DMS114 treated with DMSO at 0.1 percent for 48 hours (cell line): ENCODE measurements around the gene NDFIP2.

Experiments used
- DNase-seq: peaks from one replicate; lab custom pipeline; 2025; ENCODE audit not compliant: unreplicated experiment; lab: John Stamatoyannopoulos, UW

Gene NDFIP2

GRCh38 chr13:79458436-79458835, 22.5 kb upstream of the NDFIP2 start:
- no peak for DNase-seq

DNA sequence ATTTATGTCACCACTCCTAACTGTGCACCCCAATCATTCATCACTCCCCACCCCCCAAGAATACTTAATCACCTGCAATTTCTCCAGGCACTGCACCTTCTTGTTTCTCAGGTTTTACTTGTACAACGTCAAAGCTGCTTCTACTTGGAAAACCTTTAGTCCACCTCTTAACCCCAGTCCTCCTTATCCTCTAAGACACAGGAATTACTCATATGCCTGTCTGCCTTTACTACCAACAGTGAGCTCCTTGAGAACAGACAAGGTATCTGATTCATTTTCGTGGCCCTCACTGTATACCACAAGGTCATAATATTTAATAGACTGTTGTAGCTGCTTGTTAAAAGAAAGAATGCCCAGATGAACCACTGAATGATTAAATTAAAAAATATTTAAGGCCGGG, 21.0 kb upstream of the NDFIP2 start:
- no peak for DNase-seq

DNA sequence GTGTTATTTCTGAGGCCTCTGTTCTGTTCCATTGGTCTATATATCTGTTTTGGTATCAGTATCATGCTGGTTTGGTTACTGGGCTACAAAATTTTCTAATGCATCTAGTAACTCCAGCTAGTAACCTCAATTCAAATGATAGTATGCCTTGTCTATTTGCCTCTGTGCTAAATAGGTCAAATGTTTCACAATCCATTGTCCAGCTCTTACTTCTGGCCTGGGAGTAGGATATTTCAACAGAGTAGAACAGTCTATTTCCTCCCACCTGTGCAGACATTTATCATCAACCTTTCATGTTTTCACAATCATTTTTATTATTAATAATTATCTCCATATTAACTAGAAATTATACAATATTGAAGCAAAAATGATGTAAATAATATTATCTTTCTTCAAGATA, 18.1 kb upstream of the NDFIP2 start:
- no peak for DNase-seq

GRCh38 chr13:79463604-79464003, 17.4 kb upstream of the NDFIP2 start:
- no peak for DNase-seq

GRCh38 chr13:79466872-79467271, 14.1 kb upstream of the NDFIP2 start:
- no peak for DNase-seq

DNA sequence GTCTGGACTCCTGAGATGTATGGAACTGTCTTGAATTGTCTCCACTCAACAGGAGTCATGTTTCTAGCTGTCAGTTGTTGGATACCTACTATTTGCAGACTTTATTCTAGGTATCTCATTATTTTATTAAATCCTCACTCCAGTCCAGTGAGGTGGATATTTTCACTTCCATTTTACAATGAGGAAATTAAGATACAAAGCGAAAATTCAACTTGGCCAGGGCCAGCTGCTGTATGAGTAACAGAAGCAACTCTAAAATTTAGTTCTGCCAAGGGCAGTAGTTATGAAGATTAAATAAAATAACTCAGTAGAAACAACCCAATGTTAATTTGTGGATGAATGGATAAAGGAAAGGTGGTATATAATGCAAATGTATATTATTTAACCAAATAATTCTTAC, 12.6 kb upstream of the NDFIP2 start:
- DNase-seq, result no peak

GRCh38 chr13:79468819-79469218, 12.1 kb upstream of the NDFIP2 start:
- no peak for DNase-seq

DNA sequence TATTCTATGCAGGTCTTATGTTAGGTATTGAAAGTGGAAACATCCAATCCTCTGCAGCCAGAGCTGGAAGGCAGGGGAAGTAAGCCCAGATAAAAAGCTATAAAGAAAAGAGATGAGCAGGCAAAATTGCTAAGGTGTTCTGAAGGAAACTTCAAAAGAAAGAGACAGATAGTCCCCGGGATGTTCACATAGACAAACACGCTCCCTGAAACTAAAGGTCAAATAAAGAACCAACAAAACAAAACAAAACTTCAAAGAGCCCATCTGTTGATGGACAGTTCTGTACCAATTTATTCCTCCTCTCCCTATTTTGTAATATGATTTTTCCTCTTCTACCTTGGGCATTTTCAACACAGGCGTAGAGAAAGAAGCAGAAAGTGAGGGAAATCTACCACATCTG, 11.3 kb upstream of the NDFIP2 start:
- DNase-seq, result no peak

- DNase-seq, result no peak
Measured at GRCh38 chr13:79470666-79471065, 10.3 kb upstream of the NDFIP2 start.

GRCh38 chr13:79475569-79475968, 5.4 kb upstream of the NDFIP2 start:
- no peak for DNase-seq

GRCh38 chr13:79477968-79478367, 3.0 kb upstream of the NDFIP2 start:
- DNase-seq, result no peak

DNA sequence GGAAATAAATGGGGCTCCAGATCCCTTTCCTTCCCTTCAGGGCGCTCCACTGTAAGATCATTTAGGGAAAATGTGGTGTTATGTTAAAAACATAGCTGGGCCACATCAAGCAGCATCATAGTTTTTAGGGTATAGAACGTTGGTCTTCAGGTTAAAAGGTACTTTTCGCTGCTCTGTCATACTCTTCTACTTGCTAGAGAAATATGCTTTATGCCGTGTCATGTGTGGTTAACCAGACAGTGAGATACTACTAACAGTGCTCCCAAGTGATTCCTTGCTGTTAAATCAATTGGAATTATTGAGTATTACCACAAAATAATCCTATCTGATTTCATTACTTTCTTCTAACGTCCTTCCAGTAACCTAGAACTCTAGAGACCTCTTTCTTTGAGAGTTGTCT, 1.1 kb upstream of the NDFIP2 start:
- DNase-seq, result no peak

DNA sequence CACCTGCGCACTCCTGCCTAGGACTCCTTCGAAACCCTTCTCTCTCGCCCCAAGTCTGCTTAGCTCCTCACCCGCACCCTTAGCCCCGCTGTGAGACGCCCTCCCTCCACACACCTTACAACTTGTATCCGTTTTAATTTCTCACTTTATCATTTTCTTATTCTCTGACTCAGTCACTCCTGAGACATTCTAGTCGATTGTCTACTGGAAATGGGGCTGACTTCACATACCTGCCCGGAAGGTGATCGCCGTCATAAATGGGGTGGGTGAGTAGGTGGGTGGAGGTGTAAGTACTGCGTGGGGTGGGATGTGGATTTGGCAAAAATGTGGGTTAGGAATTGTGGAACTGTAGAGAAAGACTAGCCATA, 714 bp downstream of the NDFIP2 start:
- no peak for DNase-seq

- no peak for DNase-seq
Measured at GRCh38 chr13:79482281-79482970, 1.5 kb downstream of the NDFIP2 start.

GRCh38 chr13:79483086-79483706, 2.2 kb downstream of the NDFIP2 start:
- no peak for DNase-seq

DNA sequence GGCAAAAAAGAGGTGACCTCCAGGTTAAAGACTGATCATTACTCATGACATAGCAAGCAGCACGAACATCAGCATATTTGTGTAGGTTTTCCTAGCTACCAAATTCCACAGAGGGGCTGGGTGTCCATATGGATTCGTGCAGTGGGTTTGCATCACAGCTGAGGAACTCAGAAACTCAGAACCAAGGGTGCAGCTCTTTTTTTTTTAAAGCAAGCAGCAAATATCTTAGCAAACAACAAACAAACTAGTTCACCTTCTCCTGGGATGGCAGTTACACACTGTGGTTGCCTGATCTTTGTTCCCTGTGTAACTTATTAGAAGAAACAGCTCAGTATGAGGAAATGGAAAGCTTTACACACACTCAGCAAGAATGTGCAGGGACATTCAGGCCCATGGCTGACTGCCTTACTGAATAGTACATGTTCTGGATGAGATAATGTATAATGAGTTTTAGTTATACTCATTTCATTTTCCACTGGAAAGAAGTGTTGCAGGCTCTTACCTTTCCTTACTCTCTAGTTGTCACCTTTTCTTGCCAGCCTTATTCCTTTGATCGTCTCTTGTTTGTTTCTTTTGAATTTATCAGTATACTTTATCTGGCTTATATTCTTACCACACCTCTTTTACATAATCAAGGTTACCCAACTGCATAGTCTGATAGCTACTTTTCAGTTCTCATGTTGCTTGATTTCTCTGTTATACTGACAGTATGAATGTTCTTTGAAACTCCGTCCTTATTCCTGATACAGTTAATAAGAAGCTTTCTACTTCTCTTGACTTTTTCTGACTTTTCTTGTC, 4.3 kb downstream of the NDFIP2 start:
- DNase-seq, result no peak

GRCh38 chr13:79486433-79487188, 5.7 kb downstream of the NDFIP2 start:
- DNase-seq, result no peak

DNA sequence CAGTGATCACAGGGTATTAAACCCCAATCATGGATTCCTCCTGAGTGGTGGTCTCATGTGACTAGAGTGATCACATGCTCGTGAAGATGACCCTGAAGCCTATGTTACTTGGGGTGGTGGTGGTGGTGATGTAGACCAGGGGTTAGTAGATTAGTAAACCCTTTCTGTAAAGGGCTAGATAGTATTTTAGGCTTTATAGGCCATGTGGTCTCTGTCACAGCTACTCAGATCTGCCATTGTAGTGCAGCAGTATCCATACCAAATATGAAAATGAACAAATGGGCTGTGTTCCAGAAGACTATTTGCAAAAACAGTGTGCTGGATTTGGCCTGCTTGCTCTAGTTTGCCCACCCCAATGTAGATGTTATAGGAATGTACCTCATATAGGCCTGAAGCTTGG, 9.4 kb downstream of the NDFIP2 start:
- DNase-seq, result no peak

DNA sequence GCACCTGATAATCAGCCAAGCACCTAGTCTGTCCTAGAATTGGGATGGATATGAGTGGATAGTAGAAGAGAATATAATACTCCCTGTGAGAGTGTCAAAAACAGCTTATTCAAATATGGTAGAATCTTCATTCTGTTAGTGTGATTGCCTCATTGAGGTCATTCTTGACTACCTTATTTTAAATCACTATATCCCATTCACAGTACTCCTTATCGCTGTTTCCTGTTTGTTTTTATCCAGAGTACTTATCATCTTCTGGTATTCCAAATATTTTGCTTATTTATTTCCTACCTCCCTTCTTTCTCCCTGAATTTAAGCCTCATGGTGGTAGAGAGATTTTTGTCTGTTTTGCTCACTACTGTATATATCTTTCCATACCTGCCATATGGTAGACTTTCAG, 9.9 kb downstream of the NDFIP2 start:
- no peak for DNase-seq

DNA sequence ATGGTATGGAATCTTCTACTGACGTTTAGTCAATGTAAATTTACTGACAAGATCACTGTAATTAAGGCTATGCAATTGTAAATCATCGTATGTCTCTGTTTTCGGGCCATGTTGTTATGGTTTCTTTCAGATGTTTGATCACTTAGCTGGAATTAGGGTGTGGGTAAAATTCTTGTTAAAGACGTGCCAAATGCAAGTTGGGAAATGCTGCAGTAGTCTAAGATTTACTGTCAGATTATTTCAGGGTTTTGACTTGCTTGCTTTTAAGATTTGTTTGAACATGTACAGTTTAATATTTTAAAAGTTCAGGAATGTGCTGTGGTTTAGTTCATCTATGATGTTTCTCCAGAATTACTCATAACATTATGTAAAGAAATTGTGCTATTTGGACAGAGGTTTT, 10.8 kb downstream of the NDFIP2 start:
- no peak for DNase-seq

GRCh38 chr13:79492313-79492798, 11.4 kb downstream of the NDFIP2 start:
- DNase-seq, result no peak
